DMS 273 treated with DMSO at 0.1 percent for 48 hours (cell line): ENCODE results near the gene TMEM120A.

Experiments used
- DNase-seq: peaks from one replicate; lab custom pipeline; 2025; lab: John Stamatoyannopoulos, UW

TMEM120A gene

DNA sequence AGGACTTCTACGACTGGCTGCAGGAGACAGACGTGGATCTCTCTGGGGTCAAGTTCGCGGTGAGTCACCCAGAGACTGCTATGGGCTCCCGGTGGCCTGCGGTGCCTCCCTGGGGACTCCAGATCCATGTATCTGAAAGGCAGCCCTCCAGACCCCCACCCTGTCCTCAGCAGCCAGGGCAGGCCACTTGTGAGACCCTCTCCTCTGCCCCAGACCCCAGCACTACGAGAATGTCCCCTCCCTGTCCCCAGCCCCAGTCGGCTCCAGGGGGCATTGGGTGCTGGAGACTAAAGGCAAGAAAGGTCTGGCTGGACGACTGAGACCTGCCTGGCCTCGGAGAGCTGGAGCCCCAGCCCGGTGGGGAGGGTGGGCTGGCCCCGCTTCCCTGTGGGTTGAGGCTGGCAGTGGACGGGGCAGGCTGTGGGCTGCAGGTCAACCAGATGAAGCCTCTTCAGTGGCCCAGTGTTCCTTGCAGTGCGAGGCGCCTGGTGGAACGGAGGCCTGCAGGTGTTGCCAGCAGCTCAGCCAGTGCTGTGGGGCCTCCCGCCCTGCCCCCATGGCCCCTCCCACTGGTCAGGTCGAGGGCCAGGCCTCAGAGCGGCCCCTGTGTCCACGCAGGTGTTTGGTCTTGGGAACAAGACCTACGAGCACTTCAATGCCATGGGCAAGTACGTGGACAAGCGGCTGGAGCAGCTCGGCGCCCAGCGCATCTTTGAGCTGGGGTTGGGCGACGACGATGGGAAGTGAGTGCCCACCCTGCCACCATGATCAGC, 13.8 kb downstream of the TMEM120A start:
- no peak for DNase-seq

DNA sequence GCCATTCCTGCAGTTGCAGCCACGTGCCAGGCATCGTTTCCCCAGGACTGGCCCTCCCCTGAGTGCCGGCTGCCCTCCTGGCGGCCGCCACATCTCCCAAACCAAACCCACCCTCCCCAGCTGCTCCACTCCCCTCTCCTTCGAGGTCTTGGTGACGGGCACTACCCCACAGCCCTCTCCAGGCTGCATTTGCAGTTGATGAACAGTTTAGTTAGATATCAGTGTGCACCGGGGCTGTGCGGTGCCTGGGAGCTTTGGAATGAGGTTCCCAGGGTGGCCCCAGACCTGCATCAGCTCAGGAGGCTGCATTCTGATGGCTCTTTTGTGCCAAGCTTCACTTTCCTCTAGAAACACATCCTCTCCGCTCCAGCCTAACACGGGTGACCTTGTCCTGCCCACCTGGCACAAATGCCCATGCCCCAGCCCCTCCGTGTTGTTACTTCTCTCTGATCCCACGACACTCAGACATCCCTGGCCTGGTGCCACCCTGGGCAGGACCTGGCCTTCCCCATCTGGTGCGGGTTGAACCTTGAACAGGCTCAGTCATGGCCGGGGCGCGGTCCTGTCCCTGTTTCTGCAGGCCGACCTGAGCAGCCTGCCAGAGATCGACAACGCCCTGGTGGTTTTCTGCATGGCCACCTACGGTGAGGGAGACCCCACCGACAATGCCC, 14.5 kb downstream of the TMEM120A start:
- DNase-seq, result no peak

DNA sequence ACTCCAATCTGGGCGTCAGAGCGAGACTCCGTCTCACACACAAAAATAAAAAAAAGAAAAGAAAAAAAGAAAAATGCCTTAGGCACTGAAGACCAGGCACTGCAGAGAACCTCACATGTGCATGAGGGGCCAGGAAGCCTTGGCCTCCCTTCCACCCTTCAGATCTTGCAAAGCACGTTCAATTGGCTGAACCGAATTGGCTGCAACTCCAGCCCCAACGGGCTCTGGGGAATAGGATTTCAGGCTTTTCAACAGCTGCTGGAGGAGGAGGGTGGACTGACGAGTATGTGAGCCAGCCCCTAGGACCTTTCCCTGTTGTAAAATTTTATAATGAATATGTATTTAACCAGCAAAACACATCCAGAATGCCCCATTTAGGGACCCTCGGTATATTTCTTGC, 16.7 kb downstream of the TMEM120A start:
- peak; percentile 66 for DNase-seq

GRCh38 chr7:75971961-75972763, 22.2 kb downstream of the TMEM120A start:
- DNase-seq, result no peak

DNA sequence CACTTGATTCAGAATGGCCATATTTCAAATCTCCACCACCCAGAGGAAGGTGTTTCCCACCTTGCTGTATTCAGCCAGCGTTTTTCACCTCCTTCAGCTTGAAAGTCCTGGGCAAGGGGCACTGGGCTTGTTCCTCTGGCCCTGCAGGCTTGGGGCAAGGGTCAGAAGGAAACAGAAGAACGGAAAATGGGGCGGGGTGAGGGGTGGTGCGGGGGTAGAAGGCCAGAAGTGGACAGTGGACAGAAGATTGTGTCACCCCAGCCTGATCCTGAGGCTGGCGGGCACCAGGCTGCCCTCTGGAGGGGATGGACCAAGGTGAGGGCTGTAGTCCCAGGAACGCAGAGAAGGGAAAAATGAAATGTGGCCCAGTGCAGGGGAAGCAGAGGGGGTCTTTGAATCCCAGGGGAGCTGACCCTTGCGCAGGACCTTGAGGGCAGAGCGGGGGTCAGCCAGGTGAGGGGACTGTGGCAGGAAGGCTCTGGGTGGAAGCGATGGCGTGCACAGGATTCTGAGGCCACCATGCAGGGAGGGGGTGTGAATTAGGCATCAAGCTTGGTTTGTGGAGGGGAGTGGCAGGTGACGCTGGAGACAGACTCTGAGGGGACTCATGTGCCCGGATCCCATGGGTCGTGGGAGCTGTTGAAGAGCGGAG, 23.0 kb downstream of the TMEM120A start:
- DNase-seq, result no peak

GRCh38 chr7:75969704-75970498, 24.5 kb downstream of the TMEM120A start:
- no peak for DNase-seq

GRCh38 chr7:75969182-75969581, 25.2 kb downstream of the TMEM120A start:
- no peak for DNase-seq

DNA sequence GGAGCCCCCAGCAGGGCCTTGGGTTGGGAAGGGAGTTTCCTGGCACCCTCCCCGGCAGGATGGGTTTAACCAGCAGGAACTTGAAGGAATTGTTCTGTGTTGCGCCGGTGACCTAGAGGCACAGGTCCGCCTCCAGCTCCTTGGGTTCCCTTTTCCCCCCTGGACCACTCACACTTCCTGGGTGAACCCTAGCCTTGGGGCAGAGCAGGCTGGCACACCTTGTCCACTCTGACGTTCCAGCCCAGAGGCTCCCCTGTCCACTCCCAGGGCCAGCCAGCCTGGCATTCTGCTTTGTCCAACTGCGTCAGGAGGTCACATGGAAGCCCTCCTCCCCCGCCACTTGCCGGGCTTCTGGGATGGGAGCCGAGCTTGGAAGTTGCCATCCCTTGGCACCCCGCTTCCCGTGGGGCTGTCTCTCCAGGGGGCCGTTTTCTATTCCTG, 25.8 kb downstream of the TMEM120A start:
- DNase-seq, result no peak

DNA sequence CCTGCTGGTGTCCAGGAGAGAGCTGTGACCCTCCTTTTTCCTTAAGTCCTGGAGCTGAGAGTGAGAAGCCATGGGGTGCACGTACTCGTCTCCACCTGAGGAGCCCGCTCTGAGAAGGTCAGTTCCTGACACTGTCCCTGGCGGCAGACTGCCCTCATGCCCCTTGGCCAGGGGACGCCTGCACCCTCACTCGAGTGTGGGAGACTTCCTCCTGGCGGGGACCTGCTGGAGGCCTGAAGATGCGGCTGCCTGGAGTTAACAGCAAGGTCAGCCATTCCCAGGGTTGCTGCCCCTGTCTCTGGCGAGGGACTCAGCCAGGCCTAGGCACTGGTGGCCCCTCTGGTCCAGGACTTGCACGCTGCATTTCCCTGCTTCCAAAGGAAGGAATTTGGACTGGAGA, 26.4 kb downstream of the TMEM120A start:
- no peak for DNase-seq

DNA sequence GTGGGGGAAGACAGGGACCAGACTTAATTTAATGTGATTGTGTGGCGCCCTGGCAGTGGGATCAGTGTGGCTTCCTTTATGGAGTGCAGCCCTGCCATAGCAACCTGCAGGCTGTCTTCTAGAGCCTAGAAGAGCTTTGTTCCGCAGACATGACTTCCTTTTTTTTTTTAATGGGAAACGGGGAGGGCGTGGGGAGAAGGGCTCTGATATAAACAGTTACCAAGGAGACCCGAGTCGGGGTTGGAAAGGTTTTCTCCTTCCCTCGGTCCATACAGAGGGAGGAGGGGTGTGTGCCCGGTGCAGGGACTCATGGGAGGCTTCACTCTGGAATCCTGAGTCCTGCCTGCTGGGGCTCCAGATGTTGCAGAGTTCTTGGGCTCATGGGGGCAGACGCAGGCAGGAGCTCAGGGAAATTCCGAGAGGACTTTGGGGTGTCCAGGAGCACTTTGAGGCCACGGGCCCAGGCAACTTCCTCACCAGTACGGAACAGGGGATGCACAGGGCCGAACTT, 26.9 kb downstream of the TMEM120A start:
- DNase-seq, result no peak

- no peak for DNase-seq
Measured at GRCh38 chr7:75967055-75967454, 27.3 kb downstream of the TMEM120A start.

DNA sequence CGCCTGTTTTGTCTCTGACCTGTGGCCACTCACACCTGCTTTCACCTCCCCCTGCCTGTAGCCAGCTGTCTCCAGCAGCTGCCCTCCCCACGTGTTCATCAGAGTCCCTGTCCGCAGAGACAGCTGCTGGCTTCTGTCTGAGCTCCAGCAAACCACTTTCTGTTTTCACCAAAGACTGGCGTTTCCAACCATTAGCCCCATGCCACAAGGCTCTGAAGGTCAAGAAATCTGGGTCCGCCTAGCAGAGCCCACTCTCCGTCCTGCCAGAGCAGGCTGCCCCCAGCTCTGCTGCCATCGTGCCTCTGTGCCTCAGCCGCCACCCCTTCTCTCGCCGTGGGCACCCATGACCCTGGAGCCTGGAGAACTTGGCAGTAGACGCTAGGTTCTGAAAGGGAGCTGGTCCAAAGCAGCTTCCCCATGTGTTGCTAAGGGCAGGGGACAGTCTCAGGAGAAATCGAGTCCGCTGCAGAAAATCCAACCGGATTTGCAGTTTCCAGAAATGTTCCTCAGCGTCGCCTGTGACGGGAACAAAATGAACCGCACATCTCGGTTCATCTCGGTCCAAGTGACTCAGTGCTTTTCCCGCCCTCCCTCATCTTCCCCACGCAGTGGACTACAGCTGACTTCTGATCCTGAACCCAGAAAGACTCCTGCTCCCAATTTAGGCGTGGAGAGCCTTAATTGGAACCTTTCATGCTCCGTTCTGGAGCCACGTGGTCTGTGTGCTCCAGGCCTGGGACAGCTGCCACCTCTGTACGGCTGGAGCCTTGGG, 28.0 kb downstream of the TMEM120A start:
- DNase-seq, result peak; percentile 87

DNA sequence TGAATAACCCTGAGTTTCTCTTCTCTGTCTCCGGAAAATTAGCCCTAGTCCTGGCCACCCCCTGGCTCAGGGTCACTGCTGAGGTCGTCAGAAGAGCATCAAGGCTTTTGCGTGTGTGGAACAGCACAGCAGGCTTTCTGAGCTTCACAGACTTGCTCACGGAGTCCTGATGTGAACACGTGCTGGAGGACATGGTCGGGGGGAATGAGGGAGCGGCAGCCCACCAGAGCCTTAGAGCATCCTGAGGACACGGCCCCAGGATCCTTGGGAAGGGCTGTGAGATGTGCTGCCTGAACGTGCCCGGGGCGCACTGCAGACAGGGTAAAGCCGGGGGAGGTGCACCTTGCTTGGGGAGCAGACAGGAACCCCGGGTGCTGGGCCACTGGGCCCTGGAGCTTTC, 28.8 kb downstream of the TMEM120A start:
- DNase-seq, result no peak

GRCh38 chr7:75963381-75963995, 30.9 kb downstream of the TMEM120A start:
- DNase-seq, result no peak

DNA sequence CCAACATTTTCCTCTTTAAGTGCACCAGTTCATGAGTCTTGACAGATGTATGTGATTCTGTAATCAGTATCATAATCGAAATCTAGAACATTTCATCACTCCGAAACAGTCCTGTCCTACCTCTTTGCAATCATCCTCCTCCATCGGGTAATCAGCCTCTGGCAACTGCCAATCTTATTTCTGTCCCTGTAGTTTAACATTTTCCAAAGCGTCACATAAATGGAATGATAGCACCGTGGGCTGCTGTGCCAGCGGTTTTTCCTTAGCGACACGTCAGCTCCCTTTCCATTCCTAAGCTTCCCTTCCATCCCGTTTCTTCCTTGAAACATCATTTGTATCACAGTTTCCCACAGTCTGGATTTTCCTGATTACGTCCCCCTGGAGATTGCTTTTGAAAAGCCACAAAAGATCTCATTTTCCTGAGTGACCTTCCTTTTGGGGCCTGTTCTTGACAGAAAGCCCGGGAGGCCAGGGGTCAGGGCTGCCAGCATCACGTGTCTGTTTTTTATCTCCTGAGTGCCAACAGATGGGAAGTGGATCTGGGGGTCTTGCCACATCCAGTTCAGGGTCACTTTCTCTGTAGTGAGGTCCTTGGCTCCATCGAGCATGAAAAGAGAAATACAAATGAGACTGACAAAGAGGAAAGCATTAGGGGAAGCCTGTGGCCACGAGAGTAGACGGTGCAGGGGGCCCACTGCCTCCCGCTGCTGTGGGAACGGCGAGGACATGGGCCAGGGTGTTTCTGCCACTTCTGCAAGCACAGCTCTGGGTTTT, 31.6 kb downstream of the TMEM120A start:
- no peak for DNase-seq

- no peak for DNase-seq
Measured at GRCh38 chr7:75961218-75961617, 33.2 kb downstream of the TMEM120A start.

DNA sequence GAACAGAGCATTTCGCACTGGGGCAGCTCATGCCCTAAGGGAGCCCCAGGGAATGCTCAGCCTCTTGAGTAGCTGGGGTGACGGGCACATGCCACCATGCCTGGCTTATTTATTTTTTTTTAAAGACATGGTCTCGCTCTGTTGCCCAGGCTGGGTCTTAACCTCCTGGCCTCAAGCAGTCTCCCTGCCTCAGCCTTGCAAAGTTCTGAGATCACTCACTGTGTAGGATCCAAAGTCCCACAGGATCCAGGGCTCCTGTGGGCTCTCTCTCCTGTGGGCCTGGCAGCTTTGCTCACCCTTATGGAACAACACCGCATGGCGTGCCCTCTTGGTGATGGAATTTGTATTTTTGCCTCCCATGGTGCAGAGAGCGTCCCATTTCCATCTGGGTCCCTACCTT, 34.0 kb downstream of the TMEM120A start:
- DNase-seq, result no peak

DNA sequence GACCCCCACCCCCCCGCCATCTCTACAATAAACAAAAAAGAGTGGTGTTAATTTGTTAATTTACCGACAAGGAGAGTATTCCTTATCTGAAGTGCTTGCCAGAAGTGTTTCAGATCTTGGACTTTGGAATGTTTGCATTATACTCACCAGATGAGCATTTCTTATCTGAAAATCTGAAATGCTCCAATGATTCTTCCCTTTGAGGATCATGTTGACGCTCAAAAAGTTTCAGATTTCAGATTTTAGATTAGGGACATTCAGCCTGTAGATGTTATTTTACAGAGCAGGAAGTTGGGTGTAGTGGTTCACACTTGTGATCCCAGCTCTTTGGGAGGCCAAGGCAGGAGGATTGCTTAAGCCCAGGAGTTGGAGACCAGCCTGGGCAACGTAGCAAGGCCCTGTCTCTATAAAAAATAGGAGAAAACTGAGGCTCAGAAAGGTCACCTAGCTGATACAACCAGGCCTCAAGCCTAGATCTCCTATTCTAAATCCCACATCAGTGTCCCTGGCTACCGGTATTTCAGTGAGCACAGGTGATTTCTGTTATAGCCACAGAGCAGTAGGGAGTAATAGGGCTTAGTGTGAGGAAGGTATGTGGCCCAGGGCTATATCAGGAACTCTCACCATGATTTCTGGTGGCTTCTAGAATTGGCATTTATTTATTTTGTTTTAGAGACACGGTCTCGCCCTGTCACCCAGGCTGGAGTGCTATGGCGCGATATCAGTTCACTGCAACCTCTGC, 35.4 kb downstream of the TMEM120A start:
- no peak for DNase-seq
